Measurements from ENCODE around the gene B4GALNT1.
"Not testable (repeated sequence)": the region's sequence is repeated elsewhere in the genome, so short reads cannot be mapped to it uniquely, and the experiment has no call there.

The B4GALNT1 gene

GRCh38 chr12:57638096-57638495 is 5.1 kb upstream of the B4GALNT1 start:
- no peak for DNase-seq

GRCh38 chr12:57637364-57637763 is 4.4 kb upstream of the B4GALNT1 start:
- no peak for DNase-seq

- DNase-seq = not testable (repeated sequence)
These were observed 3.7 kb upstream of the B4GALNT1 start for GRCh38 chr12:57636731-57637130.

GRCh38 chr12:57632073-57632957 is 686 bp downstream of the B4GALNT1 start:
- peak in 5 of 56 donors; percentile 22 to 63 (median 48) for DNase-seq

- peak in 5 of 56 donors; percentile 21 to 56 (median 29) for DNase-seq
These were observed 1.4 kb downstream of the B4GALNT1 start for GRCh38 chr12:57631566-57632072.

GRCh38 chr12:57630891-57631433 is 2.0 kb downstream of the B4GALNT1 start:
- DNase-seq = no peak

- peak in 40 of 56 donors; percentile 28 to 82 (median 58) for DNase-seq
These were observed 3.0 kb downstream of the B4GALNT1 start for GRCh38 chr12:57629897-57630471.

- no peak for DNase-seq
These were observed 4.5 kb downstream of the B4GALNT1 start for GRCh38 chr12:57628280-57629191.

- DNase-seq = no peak
These were observed 5.3 kb downstream of the B4GALNT1 start for GRCh38 chr12:57627501-57628279.

GRCh38 chr12:57626921-57627445 is 6.0 kb downstream of the B4GALNT1 start:
- no peak for DNase-seq

- DNase-seq = no peak
These were observed 6.7 kb downstream of the B4GALNT1 start for GRCh38 chr12:57626111-57626920.

- no peak for DNase-seq
These were observed 7.6 kb downstream of the B4GALNT1 start for GRCh38 chr12:57625261-57626032.

GRCh38 chr12:57624441-57625220 is 8.4 kb downstream of the B4GALNT1 start:
- no peak for DNase-seq

- DNase-seq = no peak
These were observed 9.1 kb downstream of the B4GALNT1 start for GRCh38 chr12:57623811-57624390.

GRCh38 chr12:57623385-57623784 is 9.6 kb downstream of the B4GALNT1 start:
- no peak for DNase-seq

GRCh38 chr12:57622293-57623245 is 10.4 kb downstream of the B4GALNT1 start:
- no peak for DNase-seq
